Measurements from ENCODE around the gene KLHL22.
"Not testable (repeated sequence)": the region's sequence is repeated elsewhere in the genome, so short reads cannot be mapped to it uniquely, and the experiment has no call there.

Gene KLHL22

DNA sequence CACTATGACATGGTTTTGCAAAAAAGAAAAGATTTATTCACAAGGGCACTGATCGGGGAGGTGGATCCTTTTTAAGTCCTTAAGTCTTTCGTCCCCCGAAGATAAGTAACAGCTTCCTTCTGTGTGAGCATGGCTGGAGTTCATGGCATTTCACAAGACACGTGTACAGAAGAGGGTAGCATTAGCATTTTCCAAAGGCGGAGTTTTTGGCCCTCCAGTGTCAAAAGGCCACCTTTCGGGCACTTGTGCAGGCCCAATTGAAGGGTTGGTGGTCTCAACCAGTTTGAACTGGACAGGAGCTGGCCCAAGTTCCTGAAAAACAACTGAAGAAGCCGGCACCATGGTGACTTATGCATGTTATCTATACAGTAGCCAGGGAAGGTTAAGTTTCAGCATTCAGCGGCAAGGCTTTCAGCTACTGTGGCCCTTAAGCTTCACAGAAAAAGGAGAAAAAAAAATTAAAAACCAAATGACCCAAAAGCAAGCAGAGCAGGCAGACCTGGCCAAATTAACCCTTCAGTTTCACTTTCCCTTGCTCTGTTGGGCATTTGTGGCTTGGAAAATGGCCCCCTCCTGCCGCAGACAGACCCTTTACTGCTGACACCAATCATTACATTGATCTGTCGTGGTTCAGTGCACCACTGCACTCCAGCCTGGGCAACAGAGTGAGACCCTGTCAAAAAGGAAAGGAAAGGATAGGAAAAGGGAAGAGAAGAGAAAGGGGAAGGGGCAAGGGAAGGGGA is 83.0 kb downstream of the KLHL22 start:
- Histone ChIP-seq H3K36me3 (ENCODE audit: control insufficient read depth, insufficient read depth, low read length) (peaks cover 2% of the 10 kb centered on the region; the same call in 1 of the 2 replicates), H3K9ac (ENCODE audit: low read depth, low read length) (no peak overlapping the region), H3K27ac (ENCODE audit: low read depth, low read length) (no peak overlapping the region), H3K27me3 (ENCODE audit: control insufficient read depth, insufficient read depth, low read length) (no peaks in the 10 kb centered on the region), H3K4me3 (ENCODE audit: low read depth, low read length) (no peak overlapping the region), H3K9me3 (ENCODE audit: control insufficient read depth, insufficient read depth, low read length) (no peaks in the 10 kb centered on the region), H3K4me1 (ENCODE audit: control insufficient read depth, insufficient read depth, low read length) (no peaks in the 10 kb centered on the region)

DNA sequence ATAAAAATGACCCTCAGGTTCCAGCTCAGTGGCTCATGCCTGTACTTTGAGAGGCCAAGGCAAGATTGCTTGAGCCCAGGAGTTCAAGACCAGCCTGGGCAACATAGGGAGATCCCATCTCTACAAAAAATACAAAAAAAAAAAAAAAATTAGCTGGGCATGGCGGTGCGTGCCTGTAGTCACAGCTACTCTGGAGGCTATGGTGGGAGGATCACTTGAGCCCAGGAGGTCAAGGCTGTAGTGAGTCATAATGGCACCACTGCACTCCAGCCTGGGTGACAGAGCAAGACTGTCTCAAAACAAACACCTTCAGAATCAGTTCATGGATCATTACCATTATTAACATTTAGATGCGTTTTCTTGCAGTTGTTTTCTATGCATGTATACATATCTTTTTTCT is 86.2 kb downstream of the KLHL22 start:
- not testable (repeated sequence) for H3K27ac ChIP-seq (ENCODE audit: low read depth, low read length); H3K27me3 ChIP-seq (ENCODE audit: control insufficient read depth, insufficient read depth, low read length); H3K9me3 ChIP-seq (ENCODE audit: control insufficient read depth, insufficient read depth, low read length); H3K9ac ChIP-seq (ENCODE audit: low read depth, low read length); H3K4me1 ChIP-seq (ENCODE audit: control insufficient read depth, insufficient read depth, low read length); H3K4me3 ChIP-seq (ENCODE audit: low read depth, low read length)
- peaks cover 26% of the 10 kb centered on the region for H3K36me3 ChIP-seq (ENCODE audit: control insufficient read depth, insufficient read depth, low read length)

DNA sequence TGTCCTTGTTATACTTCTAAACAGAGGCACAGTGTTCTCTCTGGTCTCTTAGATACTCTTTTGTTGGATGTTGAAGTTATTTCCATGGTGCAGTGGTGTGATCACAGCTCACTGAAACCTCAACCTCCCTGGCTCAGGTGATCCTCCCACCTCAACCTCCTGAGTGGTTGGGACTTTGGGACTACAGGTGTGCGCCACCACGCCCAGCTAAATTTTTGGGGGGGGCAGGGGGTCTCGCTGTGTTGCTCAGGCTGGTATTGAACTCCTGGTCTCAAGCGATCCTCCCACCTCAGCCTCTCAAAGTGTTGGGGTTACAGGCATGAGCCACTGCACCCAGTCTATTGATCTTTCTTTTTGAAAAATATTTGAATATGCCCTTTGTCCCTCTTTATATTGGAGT is 86.7 kb downstream of the KLHL22 start:
- Histone ChIP-seq H3K9me3 (ENCODE audit: control insufficient read depth, insufficient read depth, low read length) (no peaks in the 10 kb centered on the region), H3K4me1 (ENCODE audit: control insufficient read depth, insufficient read depth, low read length) (no peaks in the 10 kb centered on the region), H3K4me3 (ENCODE audit: low read depth, low read length) (no peak overlapping the region)

DNA sequence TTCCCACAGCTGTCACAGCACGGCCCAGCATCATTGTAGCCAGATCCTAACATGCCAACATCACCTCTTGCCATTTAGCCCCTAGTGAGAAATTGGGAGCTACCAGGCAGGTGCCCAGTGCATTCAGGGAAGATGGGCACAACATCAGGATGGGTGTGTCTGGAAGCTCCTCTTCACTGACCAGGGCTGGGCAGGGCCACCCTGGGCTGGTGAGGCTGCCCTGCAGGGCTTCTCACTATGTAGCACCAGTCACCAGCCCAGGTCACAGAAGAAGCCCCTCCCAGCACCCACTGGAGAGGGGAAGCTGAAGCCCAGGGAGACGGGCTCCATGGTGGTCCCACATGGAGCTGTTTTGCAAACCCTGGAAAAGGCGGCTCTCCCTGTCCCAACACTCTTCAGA is 87.8 kb downstream of the KLHL22 start:
- Histone ChIP-seq H3K4me3 (ENCODE audit: low read depth, low read length) (no peak overlapping the region), H3K9me3 (ENCODE audit: control insufficient read depth, insufficient read depth, low read length) (no peaks in the 10 kb centered on the region), H3K4me1 (ENCODE audit: control insufficient read depth, insufficient read depth, low read length) (no peaks in the 10 kb centered on the region), H3K36me3 (ENCODE audit: control insufficient read depth, insufficient read depth, low read length) (peaks cover 40% of the 10 kb centered on the region), H3K27me3 (ENCODE audit: control insufficient read depth, insufficient read depth, low read length) (no peaks in the 10 kb centered on the region), H3K27ac (ENCODE audit: low read depth, low read length) (no peak overlapping the region), H3K9ac (ENCODE audit: low read depth, low read length) (no peak overlapping the region)

More for the DNA sequence above, 86.7 kb downstream of the KLHL22 start:
- H3K9ac ChIP-seq (ENCODE audit: low read depth, low read length), result no peak overlapping the region
- peaks cover 31% of the 10 kb centered on the region for H3K36me3 ChIP-seq (ENCODE audit: control insufficient read depth, insufficient read depth, low read length)
- no peaks in the 10 kb centered on the region for H3K27me3 ChIP-seq (ENCODE audit: control insufficient read depth, insufficient read depth, low read length)
- H3K27ac ChIP-seq (ENCODE audit: low read depth, low read length), result no peak overlapping the region

DNA sequence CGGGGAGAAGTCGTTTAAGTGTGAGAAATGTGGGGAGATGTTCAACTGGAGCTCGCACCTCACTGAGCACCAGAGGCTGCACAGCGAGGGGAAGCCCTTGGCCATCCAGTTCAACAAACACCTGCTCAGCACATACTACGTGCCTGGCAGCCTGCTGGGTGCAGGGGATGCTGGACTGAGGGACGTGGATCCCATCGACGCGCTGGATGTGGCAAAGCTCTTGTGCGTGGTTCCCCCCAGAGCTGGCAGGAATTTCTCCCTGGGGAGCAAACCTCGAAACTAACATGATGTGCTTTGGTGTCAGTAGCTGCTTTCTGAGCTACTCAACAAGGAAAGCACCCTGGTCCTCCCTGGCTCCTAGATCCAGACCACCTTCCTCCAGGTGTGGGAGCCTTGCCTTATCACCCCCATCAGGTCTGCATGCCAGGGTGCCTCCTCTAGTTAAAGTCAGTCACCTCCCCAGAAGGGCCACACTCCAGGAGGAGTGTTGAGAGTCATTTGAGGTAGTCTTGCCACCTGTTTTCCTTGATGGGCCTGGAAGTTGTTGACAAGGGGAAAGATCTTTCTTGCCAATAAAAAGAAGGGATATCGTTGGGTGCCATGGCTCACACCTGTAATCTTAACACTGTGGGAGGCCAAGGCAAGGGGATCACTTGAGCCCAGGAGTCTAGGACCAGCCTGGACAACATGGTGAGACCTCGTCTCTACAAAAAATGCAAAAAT is 88.7 kb downstream of the KLHL22 start:
- no peak overlapping the region for H3K9ac ChIP-seq (ENCODE audit: low read depth, low read length)
- peaks cover 46% of the 10 kb centered on the region for H3K36me3 ChIP-seq (ENCODE audit: control insufficient read depth, insufficient read depth, low read length)
- no peak overlapping the region for H3K27ac ChIP-seq (ENCODE audit: low read depth, low read length)
- no peaks in the 10 kb centered on the region for H3K27me3 ChIP-seq (ENCODE audit: control insufficient read depth, insufficient read depth, low read length)
- H3K4me3 ChIP-seq (ENCODE audit: low read depth, low read length), result no peak overlapping the region
- H3K4me1 ChIP-seq (ENCODE audit: control insufficient read depth, insufficient read depth, low read length), result no peaks in the 10 kb centered on the region
- H3K9me3 ChIP-seq (ENCODE audit: control insufficient read depth, insufficient read depth, low read length), result no peaks in the 10 kb centered on the region

DNA sequence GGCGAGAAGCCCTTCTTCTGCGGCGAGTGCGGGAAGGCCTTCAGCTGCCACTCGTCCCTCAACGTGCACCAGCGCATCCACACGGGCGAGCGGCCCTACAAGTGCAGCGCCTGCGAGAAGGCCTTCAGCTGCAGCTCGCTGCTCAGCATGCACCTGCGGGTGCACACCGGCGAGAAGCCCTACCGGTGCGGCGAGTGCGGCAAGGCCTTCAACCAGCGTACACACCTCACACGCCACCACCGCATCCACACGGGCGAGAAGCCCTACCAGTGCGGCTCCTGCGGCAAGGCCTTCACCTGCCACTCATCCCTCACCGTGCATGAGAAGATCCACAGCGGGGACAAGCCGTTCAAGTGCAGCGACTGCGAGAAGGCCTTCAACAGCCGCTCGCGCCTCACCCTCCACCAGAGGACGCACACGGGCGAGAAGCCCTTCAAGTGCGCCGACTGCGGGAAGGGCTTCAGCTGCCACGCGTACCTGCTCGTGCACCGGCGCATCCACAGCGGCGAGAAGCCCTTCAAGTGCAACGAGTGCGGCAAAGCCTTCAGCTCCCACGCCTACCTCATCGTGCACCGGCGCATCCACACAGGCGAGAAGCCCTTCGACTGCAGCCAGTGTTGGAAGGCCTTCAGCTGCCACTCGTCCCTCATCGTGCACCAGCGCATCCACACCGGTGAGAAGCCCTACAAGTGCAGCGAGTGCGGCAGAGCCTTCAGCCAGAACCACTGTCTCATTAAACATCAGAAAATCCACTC is 89.5 kb downstream of the KLHL22 start:
- H3K9ac ChIP-seq (ENCODE audit: low read depth, low read length), result no peak overlapping the region
- H3K27me3 ChIP-seq (ENCODE audit: control insufficient read depth, insufficient read depth, low read length), result no peaks in the 10 kb centered on the region
- H3K4me3 ChIP-seq (ENCODE audit: low read depth, low read length), result no peak overlapping the region
- no peaks in the 10 kb centered on the region for H3K9me3 ChIP-seq (ENCODE audit: control insufficient read depth, insufficient read depth, low read length)
- no peaks in the 10 kb centered on the region for H3K4me1 ChIP-seq (ENCODE audit: control insufficient read depth, insufficient read depth, low read length)
- no peak overlapping the region for H3K27ac ChIP-seq (ENCODE audit: low read depth, low read length)
- H3K36me3 ChIP-seq (ENCODE audit: control insufficient read depth, insufficient read depth, low read length), result peaks cover 52% of the 10 kb centered on the region

DNA sequence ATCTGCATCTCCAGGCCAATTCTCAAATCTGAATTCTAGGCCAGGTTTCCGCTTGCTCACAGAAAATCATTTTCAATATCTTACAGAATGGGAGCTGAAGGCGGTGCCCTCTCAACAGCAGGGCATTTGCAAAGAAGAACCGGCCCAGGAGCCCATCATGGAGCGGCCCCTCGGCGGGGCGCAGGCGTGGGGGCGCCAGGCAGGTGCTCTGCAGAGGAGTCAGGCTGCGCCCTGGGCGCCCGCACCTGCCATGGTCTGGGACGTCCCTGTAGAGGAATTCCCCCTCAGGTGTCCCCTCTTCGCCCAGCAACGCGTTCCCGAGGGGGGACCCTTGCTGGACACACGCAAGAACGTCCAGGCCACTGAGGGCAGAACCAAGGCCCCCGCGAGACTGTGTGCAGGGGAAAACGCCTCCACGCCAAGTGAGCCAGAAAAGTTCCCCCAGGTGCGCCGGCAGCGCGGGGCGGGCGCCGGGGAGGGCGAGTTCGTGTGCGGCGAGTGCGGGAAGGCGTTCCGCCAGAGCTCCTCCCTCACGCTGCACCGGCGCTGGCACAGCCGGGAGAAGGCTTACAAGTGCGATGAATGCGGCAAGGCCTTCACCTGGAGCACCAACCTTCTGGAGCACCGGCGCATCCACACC is 90.2 kb downstream of the KLHL22 start:
- Histone ChIP-seq H3K36me3 (ENCODE audit: control insufficient read depth, insufficient read depth, low read length) (peaks cover 59% of the 10 kb centered on the region), H3K27ac (ENCODE audit: low read depth, low read length) (no peak overlapping the region), H3K9ac (ENCODE audit: low read depth, low read length) (no peak overlapping the region), H3K9me3 (ENCODE audit: control insufficient read depth, insufficient read depth, low read length) (no peaks in the 10 kb centered on the region), H3K4me3 (ENCODE audit: low read depth, low read length) (no peak overlapping the region), H3K27me3 (ENCODE audit: control insufficient read depth, insufficient read depth, low read length) (no peaks in the 10 kb centered on the region), H3K4me1 (ENCODE audit: control insufficient read depth, insufficient read depth, low read length) (no peaks in the 10 kb centered on the region)

DNA sequence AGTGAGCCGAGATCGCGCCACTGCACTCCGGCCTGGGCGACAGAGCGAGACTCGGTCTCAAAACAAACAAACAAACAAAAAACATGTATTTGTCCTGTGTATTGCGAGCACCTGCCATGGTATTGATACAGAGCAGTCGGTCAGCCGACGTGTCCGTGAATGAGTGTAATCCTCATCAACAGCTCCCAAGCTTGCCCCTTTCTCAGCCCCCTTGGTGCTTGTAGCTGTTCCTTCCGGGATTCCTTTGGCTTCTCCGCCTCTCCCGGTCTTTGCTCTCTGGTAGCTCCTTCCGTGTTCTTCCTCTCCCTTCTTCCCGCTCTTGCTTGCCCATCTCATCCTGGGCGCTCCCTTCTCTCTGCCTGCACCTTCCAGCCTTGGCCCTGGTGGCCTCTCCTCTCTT is 90.7 kb downstream of the KLHL22 start:
- Histone ChIP-seq H3K4me1 (ENCODE audit: control insufficient read depth, insufficient read depth, low read length) (no peaks in the 10 kb centered on the region), H3K27me3 (ENCODE audit: control insufficient read depth, insufficient read depth, low read length) (no peaks in the 10 kb centered on the region), H3K9ac (ENCODE audit: low read depth, low read length) (no peak overlapping the region), H3K36me3 (ENCODE audit: control insufficient read depth, insufficient read depth, low read length) (peaks cover 60% of the 10 kb centered on the region), H3K4me3 (ENCODE audit: low read depth, low read length) (no peak overlapping the region), H3K9me3 (ENCODE audit: control insufficient read depth, insufficient read depth, low read length) (no peaks in the 10 kb centered on the region), H3K27ac (ENCODE audit: low read depth, low read length) (no peak overlapping the region)

DNA sequence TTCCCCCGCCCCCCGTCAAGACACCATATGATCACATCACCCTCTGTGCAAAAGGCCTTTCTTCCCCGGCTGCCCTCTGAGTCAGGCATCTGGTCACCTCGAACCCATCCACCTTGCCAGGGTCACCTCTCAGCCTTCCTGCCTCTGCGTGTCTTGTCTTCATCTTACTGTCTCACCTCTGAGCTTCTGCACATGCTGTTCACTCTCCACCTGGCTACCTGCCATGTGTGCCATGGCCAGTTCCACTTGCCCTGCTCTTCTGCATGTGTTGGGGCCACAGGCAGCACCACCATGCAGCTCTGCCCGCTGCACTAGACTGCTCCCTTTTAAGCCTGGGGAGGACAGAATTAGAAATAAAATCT is 91.8 kb downstream of the KLHL22 start:
- H3K4me1 ChIP-seq (ENCODE audit: control insufficient read depth, insufficient read depth, low read length), result no peaks in the 10 kb centered on the region
- H3K9ac ChIP-seq (ENCODE audit: low read depth, low read length), result no peak overlapping the region
- H3K4me3 ChIP-seq (ENCODE audit: low read depth, low read length), result no peak overlapping the region
- H3K9me3 ChIP-seq (ENCODE audit: control insufficient read depth, insufficient read depth, low read length), result no peaks in the 10 kb centered on the region
- no peaks in the 10 kb centered on the region for H3K27me3 ChIP-seq (ENCODE audit: control insufficient read depth, insufficient read depth, low read length)
- peaks cover 60% of the 10 kb centered on the region for H3K36me3 ChIP-seq (ENCODE audit: control insufficient read depth, insufficient read depth, low read length)
- no peak overlapping the region for H3K27ac ChIP-seq (ENCODE audit: low read depth, low read length)

DNA sequence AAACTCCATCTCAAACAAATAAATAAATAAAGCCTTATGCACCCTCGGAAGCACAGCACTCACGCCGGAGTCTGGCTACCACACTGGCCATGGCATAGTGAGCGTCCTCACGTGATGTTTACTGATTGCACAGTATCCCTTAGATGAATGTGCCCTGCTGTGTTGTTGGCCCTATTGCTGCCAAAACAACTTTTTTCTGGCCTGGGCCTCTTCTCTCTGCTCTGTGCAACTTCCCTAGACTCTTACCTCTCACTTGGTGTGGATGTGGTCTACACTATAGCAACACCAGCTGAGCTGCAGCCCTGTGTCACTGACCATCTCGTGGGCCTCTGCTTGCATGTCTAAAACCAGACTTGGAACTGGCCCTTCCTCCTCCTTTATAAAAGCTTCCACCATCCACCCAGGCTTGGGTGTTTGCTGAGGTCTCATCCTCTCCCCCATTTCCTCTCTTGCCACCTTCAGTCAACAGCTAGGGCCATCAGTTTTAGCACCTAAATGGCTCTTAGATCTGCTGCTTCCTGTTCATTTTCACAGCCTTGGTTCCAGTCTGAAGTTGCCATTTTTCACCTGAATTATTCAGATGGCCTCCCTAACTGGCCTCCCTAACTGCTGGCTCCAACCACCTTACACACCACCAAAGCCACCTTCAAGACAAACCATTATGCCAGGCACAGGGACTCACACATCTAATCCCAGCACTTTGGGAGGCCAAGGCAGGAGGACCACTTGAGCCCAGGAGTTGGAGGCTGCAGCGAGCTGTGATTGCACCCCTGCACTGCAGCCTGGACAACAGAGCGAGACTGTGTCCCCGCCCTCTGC is 92.4 kb downstream of the KLHL22 start:
- no peaks in the 10 kb centered on the region for H3K27me3 ChIP-seq (ENCODE audit: control insufficient read depth, insufficient read depth, low read length)
- no peaks in the 10 kb centered on the region for H3K9me3 ChIP-seq (ENCODE audit: control insufficient read depth, insufficient read depth, low read length)
- no peak overlapping the region for H3K4me3 ChIP-seq (ENCODE audit: low read depth, low read length)
- peaks cover 60% of the 10 kb centered on the region for H3K36me3 ChIP-seq (ENCODE audit: control insufficient read depth, insufficient read depth, low read length)
- no peak overlapping the region for H3K9ac ChIP-seq (ENCODE audit: low read depth, low read length)
- H3K27ac ChIP-seq (ENCODE audit: low read depth, low read length), result no peak overlapping the region
- no peaks in the 10 kb centered on the region for H3K4me1 ChIP-seq (ENCODE audit: control insufficient read depth, insufficient read depth, low read length)
